M059J (cell line): Measurements from ENCODE around the gene CST5. TPM values are rescaled to one million over a fixed set of nuclear protein-coding genes. Genes with fewer than 3 reads are reported as not detected.
"Not testable (repeated sequence)": the region's sequence is repeated elsewhere in the genome, so short reads cannot be mapped to it uniquely, and the experiment has no call there.

ENCODE experiments used
- DNase-seq: peaks from one replicate; pipeline ENCODE4 v3.0.0-alpha.2; 2012; ENCODE audit warnings: low read depth
- total RNA-seq: library from RNA; depleted of rRNA; stranded (reverse); fragments of >200 nt; shearing (Covaris generic); gene quantifications from 2 replicates; pipeline ENCODE4 v1.2.3, GENCODE V29; 2014; rRNA removed

Gene CST5, protein sequence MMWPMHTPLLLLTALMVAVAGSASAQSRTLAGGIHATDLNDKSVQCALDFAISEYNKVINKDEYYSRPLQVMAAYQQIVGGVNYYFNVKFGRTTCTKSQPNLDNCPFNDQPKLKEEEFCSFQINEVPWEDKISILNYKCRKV
- not detected in 2 replicates for total RNA-seq

GRCh38 chr20:23879328-23879798 is at the start of gene CST5:
CST5 (minus strand) TSS chr20:23879748; CDS start chr20:23879676, 72 bp downstream.
- no peak for DNase-seq

DNA sequence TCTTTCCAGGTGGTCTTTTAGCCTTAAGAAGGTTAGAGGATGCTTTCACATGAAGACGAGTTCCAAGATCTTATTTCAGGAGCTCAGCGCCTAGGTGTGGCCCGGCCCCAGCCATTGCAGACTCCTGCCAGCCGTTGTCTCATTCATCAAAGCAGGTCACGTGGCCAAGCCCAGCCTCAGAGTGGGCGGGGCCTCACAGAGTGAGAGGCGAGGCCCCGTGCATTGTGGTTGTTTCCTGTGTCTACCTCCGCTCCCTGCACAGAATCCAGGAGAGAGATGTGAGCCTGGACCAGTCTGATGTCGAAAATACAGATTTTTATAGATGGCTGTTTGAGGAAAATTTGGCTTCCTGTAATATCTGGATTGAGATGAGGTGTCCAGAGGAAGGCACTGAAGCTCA is 49.2 kb upstream of the CST5 start:
- DNase-seq, result peak; percentile 53

DNA sequence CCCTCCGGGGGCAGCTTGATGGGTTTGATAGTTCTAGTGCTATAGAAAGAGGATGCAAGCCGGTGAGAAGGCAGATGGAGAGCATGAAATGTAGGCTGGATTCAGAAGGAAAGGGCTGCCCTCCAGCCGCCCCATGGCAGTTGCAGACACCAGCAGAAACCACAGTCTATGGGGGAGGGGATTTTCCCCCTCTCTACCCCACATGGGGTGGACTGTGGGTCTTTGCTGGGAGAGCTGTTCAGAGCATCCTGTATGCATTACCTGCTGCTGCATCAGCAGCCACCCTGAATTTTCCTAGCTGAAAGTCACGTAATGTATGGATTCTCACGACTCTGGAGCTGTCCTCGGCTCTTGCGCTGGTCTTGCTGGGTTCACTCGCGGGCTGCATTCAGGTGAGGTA is 48.8 kb upstream of the CST5 start:
- no peak for DNase-seq

DNA sequence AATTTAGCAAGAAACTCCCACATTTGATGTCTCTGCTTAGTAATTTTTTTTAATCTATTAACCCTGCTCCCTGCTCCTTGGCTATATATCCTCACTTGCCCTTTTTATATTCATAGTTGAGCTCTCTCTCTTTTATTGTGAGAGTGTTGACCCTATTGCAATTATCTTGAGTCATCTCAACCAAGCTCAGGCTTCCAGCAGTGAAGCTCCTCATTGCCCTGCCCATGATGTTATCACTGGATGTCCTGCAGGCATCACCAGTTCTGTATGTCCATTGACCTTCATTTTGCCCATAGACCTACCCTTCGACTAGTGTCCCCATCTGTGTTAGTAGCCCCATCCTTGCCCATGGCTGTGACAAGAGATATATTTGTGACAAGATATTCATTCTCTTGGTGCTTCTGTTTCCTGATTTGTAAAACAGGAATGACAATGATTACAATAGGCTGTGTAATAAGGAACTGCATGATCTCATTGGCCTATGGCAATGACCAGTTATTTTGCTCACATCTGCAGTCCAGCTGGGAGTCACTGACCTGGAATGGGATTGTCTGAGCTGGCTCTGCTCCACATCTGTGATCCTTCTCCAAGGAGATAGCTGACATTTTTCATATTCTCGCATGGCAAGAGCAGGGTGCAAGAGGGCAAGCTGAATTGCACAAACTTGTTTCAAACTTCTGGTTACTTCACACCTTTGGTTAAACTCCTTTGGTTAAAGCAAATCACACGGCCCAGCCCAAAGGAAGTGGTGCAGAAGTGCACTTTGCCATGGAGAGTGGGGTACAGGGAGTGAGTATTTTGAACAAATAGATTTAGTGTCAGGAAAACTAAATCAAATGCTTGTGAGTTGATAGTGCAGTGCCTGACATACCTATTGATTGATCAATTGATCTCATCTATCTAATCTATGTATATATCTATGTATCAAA is 47.7 kb upstream of the CST5 start:
- no peak for DNase-seq

DNA sequence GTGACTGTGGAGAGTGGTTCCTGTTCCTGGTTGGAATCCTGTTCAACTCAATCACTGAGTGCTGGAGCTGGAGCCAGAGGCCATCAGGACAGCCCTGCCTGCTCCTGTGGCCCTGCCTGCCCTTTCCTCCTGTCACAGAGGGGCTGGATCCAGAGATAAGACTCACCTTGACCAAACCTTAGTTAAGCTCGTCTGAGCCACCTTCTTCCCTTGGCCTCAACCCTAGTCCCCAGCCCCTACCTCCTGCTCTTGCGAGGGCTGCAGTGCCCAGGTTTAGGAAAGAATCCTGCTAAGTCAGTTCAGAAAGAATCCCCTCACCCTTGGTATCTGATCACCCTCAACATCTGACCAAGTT is 47.0 kb upstream of the CST5 start:
- no peak for DNase-seq

GRCh38 chr20:23925789-23926525 is 46.4 kb upstream of the CST5 start:
- no peak for DNase-seq

GRCh38 chr20:23924751-23925150 is 45.2 kb upstream of the CST5 start:
- DNase-seq, result no peak

- DNase-seq, result no peak
Measured at GRCh38 chr20:23923891-23924435, 44.4 kb upstream of the CST5 start.

DNA sequence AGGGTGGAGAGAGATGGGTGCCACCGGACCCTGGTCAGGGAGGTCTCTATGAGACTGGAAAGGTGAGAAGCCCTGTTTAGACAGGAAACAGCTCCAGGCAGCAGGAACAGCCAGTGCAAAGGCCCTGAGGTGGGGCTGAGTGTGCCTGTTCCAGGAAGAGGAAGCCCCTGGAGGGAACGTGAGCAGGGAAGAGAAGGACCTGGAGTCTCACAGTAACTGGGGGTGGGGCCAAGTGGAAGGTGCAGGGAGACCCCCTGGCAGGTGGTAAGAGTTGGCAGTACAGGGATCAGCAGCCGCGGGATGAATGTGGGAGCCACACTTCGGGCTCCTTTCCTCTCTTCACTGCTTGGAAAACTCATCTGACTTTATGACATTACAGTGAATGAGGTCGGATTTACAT is 43.8 kb upstream of the CST5 start:
- DNase-seq, result no peak

DNA sequence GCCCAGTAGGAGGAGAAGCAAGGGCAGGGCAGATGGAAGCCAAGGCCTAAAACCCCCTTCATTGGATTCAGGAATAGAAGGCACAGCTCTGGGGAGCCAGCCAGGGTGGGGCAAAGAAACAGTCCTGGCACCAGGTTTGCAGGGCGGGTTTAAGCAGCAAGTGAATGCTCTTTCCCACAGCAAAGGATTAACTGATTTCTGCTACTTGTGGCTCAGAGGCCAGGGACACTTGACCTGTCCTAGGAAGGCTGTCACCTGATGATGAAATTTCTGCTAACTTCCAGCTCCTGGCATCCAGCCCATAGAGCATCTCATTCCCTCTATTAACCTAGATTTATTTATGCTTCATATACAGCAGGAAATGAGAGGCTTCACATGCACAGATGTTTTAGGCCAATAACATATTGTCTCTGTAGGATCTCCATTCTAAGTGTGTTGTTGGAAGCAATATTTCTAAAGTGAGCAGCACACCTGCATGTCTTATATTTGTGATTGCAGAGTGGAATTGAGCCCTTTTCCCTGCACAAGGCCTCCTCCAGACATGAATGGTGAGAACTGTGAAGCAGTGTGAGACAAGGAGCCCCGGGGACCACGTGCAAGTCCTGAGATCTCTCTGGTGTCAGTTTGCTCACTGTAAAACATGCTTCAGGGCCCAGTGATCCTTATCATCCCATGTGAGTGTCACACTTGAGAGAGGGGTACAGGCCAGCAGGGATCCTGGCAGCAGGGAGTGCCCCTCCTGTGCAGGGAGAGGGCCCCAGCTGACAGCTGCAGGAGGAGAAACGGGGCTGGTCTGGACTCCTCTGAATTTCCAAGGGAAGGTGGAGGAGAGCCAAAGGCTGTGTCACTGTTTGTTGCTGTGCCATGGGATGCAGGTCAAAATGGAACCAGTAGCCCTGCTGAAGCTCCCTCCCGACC is 41.1 kb upstream of the CST5 start:
- peak; percentile 62 for DNase-seq

- DNase-seq, result no peak
Measured at GRCh38 chr20:23918896-23919295, 39.3 kb upstream of the CST5 start.

- DNase-seq, result no peak
Measured at GRCh38 chr20:23918101-23918862, 38.7 kb upstream of the CST5 start.

DNA sequence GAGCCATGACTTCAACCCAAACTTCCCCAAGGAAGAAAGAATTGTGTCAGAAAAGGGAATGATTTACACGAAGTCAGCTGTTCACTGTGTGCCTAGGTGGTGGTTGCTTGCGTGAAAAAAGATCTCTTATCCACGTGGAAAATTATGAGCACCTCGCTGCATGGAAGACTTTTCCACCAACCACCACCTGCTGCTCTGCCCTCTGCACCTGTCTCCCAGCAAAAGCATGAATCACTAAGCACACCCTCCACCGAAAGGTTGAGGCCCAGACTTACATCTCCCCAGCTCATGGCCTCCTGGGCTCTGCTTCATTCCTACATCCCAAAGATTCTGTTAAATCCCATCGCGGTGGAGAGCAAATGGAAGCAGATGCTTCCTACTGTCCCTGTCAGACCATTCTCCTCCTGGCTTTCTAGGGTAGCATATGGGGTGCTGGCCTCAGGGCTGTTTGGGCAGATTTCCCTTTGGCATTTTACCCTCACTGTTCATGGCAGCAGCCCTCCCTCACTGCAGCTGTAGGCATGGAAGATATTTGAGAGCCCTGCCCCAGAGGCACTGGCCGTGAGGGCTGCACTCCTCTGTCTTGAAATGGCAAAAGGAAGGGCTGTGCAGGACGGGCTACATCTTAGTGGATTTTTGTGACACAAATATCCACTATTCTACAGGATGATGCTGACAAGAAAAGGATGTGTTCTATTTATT is 37.6 kb upstream of the CST5 start:
- no peak for DNase-seq

GRCh38 chr20:23915844-23916243 is 36.3 kb upstream of the CST5 start:
- DNase-seq, result no peak

GRCh38 chr20:23914469-23914868 is 34.9 kb upstream of the CST5 start:
- not testable (repeated sequence) for DNase-seq

- no peak for DNase-seq
Measured at GRCh38 chr20:23910210-23910609, 30.7 kb upstream of the CST5 start.

- DNase-seq, result no peak
Measured at GRCh38 chr20:23909390-23909789, 29.8 kb upstream of the CST5 start.

DNA sequence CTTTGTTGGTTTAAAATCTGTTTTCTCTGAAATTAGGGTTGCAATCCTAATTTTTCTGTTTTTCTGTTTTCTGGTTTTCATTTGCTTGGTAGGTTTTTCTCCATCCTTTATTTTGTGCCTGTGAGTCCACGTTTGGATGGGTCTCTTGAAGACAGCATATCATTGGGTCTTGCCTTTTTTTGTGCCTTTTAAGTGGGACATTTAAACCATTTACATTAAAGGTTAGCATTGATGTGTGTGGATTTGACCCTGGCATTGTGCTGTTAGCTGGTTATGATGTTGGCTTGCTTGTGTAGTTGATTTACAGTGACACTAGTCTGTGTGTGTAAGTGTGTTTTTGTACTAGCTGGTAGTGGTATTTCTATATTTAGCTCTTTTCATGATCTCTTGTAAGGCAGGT is 28.0 kb upstream of the CST5 start:
- DNase-seq, result no peak

GRCh38 chr20:23902396-23902795 is 22.8 kb upstream of the CST5 start:
- not testable (repeated sequence) for DNase-seq

GRCh38 chr20:23890867-23891266 is 11.3 kb upstream of the CST5 start:
- not testable (repeated sequence) for DNase-seq
